ENCODE results near the gene TAT.

DNA sequence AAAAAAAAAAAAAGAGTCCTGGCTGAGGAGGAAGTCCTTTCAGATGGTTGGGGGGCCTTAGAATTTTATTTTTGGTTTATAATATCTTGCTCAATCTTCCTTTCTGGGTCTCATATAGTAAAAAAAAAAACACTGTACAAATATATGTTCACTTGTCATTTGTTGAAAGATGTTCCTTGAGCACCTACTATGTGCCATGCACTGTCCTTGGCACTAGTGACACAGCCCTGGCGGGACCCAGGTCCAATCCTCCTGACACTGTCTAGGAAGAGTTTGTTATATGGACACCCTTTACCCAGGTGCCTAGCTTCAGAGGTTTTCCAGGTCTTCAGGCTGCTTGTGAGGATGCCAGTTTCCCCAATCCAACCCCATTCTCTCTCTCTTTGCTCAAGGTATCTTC is 48.6 kb downstream of the TAT start:
- TF ChIP-seq CTCF (IDR thresholded peaks at IDR 0.05), result no peak
- no peak for TF ChIP-seq POLR2A (IDR thresholded peaks at IDR 0.05)

Measured in adrenal gland (tissue), 5 donors.